GM18502 (cell line): ENCODE data around the gene TMEFF2.

Source experiments
- ATAC-seq: cut with Tn5 transposase; IDR thresholded peaks from one replicate; pipeline ENCODE4 v1.9.1; 2021; ENCODE audit warnings: mild to moderate bottlenecking; ENCODE audit not compliant: unreplicated experiment, poor library complexity

The TMEFF2 gene

DNA sequence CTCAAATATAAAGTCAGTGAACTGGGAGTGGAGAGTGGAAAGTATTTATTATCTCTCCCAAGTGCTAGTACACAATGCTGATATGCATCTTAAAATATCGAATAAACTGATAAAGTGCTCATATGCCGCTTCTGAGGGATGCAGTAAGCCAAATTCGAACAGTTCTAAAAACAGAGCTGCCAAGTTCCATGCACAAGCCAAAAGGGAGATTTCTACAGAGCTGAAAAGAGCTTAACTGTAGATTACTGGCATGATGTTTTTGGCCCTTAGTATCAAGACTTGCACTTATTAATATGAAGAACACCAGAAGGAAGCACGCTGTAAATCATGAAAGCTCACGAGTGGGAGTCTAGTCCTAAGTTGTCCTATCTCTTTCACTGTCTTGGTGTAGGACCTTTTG lies 7.9 kb downstream of the TMEFF2 start:
- no peak for ATAC-seq

DNA sequence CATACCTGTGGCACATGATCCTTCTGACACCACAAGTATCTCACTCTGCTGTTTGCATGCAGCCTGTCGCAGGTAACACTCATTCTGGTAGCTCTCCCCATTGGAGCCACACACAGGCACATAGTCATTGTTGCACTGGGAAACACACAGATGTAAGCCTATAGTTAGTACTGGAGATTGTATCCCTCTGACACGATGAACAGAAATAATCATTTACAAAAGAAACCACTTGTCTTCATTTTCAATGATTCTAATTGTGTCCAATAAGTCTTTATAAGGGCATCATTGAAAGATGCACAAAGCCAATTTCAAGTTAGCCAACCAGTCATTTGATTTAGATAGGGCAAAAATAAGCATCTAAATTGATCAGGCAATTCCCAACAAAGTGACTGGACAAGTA lies 10.4 kb downstream of the TMEFF2 start:
- ATAC-seq: no peak

GRCh38 chr2:192183296-192183695 lies 11.4 kb downstream of the TMEFF2 start:
- ATAC-seq: no peak

DNA sequence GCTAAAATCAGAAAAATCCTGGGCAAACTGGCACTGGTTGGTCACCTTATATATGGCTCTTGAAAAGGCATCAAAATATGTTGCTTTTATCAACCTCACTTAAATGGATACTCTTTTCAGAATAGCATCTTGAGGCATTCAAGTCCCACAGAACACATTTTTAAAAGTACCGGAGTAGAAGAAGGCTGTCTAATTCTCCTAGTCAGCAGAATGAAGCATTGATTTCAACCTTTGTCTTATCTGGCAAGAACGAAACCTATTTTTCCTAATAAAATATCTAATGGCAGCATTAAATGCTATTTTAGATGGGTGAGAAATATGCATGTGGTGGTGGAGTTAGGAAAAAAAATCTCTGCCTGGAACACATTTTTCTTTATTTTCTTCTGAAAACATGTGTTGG lies 27.8 kb downstream of the TMEFF2 start:
- ATAC-seq: no peak

DNA sequence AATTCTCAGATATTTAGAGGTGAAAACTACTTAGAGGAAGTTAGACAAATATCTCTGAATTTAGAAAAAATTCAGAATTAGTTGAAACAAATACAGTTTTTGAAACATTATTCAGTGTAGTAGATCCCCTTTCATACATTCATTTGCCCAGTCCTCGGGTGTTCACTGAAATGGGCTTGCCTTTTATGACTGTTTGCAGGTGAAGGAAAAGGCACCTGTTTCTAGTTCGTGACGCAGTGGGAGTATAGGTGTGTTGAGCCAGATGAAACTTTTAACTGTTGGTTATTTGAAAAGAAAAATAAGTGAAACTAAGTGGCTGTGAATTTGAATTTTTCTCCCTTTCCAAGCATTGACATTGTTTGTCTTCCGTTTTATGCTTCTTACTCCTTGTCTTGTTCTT lies 28.9 kb downstream of the TMEFF2 start:
- ATAC-seq: no peak

DNA sequence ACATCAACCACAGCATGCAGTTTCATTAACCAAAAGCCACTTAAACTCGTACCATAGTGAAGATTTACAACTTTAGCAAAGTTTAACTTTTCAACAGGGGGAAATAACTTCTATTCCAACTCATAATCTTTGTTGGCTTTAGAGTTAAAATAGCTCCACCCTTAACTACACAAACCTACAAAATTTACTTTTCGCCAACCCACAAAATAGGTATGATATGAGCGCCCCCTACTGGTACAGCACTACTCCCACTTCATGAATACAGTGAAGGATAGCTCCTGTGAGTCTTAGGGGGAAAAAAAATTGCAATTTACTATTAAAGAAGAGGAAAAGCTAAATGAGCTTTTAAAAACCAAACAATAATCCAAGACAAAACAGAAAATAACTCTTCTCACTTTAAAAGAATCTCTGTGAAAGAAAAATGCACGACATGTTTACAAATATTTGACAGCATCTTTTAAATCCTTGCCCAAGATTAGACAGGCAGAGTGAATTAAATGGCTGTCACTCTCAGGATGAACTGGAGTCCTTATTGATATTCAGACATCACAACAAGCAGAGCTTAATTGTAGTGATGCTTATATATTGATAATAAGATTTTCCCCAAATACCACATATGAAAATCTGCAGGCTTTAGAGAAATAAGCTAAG lies 32.2 kb downstream of the TMEFF2 start:
- peak; percentile 80 for ATAC-seq

DNA sequence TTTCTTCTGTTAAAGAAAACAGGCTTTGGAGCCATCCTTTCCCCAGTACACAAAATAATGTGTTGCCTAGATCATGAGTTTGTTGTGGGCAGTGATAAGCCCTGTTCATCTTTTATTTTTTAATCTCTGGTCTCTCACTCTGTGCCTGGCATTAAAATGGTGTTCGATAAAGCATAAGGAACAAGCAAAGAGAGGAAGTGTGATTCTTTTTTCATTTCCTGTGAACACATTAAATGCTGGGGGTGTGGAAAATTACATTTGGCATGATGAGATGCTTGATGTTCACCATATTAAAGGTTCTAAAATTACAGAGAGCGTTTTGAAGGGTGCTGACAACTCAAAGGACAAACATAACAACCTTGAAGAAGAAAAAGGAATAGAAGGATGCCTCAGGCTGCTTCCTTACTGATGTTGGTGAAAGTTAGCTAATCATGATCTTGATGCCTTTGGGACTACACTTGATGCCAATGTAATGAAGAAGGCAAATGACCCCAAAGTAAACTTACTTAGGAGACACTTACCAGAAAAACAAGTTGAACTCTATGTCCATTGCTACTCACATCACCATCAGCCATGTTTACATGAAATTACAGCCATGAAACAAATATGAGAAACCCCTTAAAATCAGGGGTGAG lies 33.0 kb downstream of the TMEFF2 start:
- ATAC-seq: no peak

DNA sequence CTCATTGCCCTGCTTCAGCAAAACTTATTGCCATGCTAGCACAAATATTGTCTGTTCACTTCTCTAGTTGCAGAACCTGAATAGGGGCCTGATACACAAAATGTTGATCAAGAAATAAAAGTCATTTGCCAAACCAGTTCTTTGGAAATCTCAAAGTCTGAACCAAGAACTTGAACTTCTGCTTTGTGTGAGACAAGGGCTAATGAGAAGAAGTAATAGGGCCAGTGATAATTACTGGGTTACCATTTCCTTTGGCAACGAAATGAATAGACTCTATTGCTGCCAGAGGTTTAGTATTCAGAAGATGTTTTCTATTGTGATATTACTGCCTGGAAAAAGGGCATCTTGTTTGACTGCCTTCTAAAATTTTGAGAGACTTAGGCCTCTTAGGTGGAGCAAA lies 35.0 kb downstream of the TMEFF2 start:
- ATAC-seq: no peak

- ATAC-seq: no peak
Measured at GRCh38 chr2:192159208-192159607, 35.5 kb downstream of the TMEFF2 start.

DNA sequence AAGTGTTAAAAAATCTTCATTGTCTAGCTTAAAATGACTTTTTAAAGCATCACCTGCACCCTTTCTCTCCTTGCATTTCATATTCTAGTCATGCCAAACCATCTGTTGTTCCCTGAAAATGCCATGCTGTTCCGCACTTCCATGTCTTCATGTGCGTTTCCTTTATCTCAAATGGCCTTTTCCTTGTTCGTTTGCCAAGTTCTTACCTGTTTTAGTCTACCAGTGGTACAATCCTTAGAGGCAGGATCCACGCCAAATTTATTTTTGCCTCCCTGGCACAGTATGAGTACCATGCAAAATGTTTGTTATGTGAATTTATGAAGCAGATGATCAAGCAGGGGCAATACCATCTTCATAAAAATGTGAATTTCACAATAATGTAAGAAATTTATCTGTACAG lies 37.0 kb downstream of the TMEFF2 start:
- no peak for ATAC-seq

- ATAC-seq: no peak
Measured at GRCh38 chr2:192155511-192156118, 39.1 kb downstream of the TMEFF2 start.

- ATAC-seq: no peak
Measured at GRCh38 chr2:192153561-192153960, 41.2 kb downstream of the TMEFF2 start.

- peak; percentile 67 for ATAC-seq
Measured at GRCh38 chr2:192151853-192152252, 42.9 kb downstream of the TMEFF2 start.

GRCh38 chr2:192150166-192150565 lies 44.6 kb downstream of the TMEFF2 start:
- ATAC-seq: no peak

DNA sequence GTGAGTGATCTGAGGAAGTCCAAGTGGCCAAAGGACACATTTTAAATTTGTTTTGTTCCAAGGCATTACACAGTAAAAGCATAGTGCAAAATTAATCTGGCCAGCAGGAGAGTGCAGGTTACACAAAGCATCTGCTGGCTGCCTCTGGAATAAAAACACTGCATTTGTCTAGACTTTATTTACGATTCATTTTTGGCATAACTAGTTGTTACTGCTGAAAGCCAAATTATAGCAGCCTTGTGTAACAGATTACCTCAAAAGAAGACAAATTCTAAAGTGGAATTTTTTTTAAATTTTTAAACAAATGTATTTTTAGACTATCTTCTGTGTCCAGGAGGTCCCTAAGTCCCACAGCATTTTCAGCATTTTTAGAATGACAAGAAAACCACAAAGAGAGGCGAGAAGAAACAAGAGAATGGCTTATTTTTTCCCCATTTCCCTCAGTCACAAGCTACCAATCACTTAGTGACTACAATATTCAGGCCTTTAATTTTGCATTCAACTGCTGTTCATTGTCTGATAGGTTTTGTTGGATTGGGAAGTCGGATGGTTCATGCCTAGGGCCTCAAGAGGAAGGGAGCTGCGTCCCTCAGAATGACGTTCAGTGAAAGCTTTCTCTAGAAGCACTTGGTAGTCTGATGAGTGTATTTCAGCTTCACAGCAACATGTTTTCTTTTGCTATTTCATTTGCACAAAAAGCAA lies 46.0 kb downstream of the TMEFF2 start:
- ATAC-seq: no peak

DNA sequence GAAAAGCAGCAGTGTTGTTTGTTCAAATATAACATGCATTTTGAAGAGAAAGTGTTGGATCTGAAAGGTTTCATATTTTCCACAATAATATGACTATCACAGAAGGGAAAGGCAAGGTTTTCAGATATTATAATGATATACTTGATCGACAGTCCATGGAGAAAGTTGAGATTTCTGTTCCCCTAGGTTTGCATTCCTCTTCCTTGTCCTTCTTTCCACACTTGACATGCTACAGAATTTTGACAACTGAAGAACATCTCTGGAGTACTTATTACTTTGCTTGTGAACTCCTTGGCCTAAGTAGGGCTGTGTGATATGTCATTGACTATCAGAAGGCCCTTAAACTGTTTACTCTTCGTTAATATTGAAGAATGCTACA lies 46.5 kb downstream of the TMEFF2 start:
- ATAC-seq: no peak

DNA sequence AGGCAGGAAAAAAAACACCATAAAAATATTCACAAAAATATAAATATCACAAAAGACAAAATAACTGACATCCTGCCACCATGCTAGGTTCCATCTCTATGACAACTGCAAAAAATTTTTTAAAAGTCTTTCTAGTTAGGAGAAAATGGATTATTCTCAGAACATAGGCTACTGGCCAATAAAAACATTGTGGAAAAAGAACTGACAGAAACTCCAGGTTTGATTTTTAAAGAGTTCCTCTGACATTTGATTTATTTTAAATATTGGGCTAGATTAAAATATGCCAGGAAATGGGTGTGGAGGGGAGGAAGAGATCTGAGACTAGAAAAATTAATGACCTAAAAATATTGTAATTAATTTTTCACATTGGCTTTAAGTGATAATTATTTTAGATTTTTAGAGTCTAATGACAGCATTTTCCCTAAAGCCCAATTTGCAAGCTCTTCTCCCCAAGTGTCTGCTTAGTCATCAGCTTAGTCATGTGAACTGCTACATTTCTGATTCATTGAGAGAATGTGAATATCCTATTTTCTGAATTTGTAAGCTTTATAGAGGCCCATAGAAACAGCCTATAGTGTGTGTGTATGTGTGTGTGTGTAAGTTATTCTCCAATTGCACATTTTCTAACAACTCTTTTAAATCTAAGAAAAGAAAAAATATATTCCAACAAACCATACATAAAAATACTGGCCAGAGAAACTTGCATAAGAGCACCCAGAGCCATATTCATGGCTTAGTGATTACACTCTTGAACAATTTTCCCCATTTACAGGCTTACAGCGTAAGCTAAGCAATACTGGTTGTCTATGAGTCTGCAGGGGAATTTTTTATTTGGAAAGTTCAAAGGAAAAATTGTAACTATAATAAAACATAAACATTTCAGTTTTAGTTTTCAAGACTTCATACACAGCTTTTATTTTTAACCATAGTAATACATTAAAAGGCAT lies 48.4 kb downstream of the TMEFF2 start:
- ATAC-seq: no peak

DNA sequence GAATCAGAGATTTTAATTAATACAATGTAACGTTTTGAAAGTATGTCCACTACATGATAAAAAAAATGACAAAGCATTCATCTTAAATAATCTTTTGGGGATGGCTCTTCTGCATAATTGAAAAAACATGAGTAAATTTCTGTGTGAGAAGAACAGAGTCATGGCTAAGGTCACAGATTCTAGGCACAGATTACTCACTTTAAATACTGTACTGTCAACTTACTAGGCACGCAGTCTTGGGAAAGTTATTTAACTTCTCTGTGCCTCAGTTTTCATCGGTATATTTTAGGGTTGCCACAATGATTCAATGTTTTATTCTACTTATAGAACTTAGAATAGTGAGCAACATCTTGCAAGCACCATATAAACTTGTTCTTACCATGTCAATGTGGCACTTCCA lies 49.2 kb downstream of the TMEFF2 start:
- ATAC-seq: no peak

DNA sequence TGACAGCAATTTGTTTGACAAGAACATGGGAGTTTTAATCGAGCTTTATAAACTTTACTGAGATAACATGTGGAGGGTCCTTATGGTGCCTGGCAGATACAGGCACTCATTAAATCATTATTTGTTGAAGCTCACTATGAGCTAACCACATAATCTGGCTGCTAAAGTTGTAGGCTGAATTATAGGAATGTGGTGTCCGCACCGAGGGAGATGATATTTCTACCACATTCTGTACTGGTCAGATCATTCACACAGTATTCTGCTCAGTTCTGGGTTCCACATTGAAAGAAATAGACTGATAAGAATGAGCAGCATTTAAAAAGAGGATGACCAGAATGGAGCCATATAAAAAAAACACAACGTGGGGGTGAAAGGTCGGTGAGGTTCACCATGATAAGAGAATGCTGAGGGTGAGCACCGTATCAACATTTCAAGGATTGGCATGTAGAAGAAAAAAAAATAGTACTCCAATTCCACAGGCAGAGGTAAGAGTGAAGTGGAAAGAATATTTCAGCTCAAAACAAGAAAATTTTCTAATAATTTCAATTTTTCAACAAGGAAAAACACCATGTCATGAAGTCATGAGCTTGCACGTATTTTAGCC lies 54.4 kb downstream of the TMEFF2 start:
- ATAC-seq: no peak

- no peak for ATAC-seq
Measured at GRCh38 chr2:192139813-192140212, 54.9 kb downstream of the TMEFF2 start.
